Astrocyte (in vitro differentiated cells and primary cell): ENCODE measurements around the gene NME3.

Experiments used
- CTCF ChIP-seq: IDR thresholded peaks from 2 replicates; pipeline ENCODE4 v1.5.1; 2011; ENCODE audit warnings: low read depth, mild to moderate bottlenecking, inconsistent platforms, low read length, moderate library complexity; ENCODE audit not compliant: insufficient read depth
- EZH2 ChIP-seq: IDR thresholded peaks from 2 replicates; pipeline ENCODE4 v1.6.1; 2012; ENCODE audit warnings: mild to moderate bottlenecking, low read length, inconsistent platforms; ENCODE audit not compliant: insufficient read depth

GRCh38 chr16:1761751-1762150, 9.6 kb downstream of the NME3 start:
- no peak for TF ChIP-seq CTCF
- TF ChIP-seq EZH2, result no peak
